ENCODE data around the gene SLC45A1.

Gene SLC45A1

GRCh38 chr1:8281843-8282509 is 35.9 kb upstream of the SLC45A1 start:
- peak overlapping the region; percentile 85 for H3K27ac Mint-ChIP-seq
- no peak for TF ChIP-seq CTCF (IDR thresholded peaks at IDR 0.05)
- H3K27me3 Mint-ChIP-seq (ENCODE audit: low read depth, poor library complexity): peaks cover 6% of the 10 kb centered on the region
- H3K9me3 Mint-ChIP-seq: peaks cover 7% of the 10 kb centered on the region
- peak overlapping the region; percentile 64 for H3K4me3 Mint-ChIP-seq
- DNase-seq: no peak
- H3K36me3 Mint-ChIP-seq (ENCODE audit: low read depth): no peaks in the 10 kb centered on the region
- peaks cover 35% of the 10 kb centered on the region for H3K4me1 Mint-ChIP-seq

- H3K9me3 Mint-ChIP-seq: peaks cover 7% of the 10 kb centered on the region
- H3K27ac Mint-ChIP-seq: peak overlapping the region; percentile 61
- peaks cover 34% of the 10 kb centered on the region for H3K4me1 Mint-ChIP-seq
- peak; percentile 10 for DNase-seq
- H3K4me3 Mint-ChIP-seq: peak overlapping the region; percentile 23
- TF ChIP-seq CTCF (IDR thresholded peaks at IDR 0.05): no peak
- H3K27me3 Mint-ChIP-seq (ENCODE audit: low read depth, poor library complexity): peaks cover 6% of the 10 kb centered on the region
- no peaks in the 10 kb centered on the region for H3K36me3 Mint-ChIP-seq (ENCODE audit: low read depth)
Measured at GRCh38 chr1:8283058-8283884, 34.6 kb upstream of the SLC45A1 start.

DNA sequence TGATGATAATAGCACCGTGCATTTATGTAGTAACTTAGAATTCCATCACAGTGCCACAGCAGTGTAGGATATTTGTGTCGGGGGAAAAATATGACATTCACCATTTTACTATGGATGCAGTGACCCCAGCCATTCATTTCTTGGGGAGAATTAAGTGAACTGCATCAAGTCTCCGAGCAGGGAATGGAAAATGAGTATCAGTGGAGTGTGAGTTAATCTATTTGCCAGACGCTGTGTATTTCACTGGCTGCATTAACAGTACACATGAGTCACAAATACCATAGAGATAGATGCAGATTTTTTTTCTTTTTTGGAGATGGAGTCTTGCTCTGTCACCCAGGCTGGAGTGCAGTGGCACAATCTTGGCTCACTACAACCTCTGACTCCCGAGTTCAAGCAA is 33.8 kb upstream of the SLC45A1 start:
- H3K4me3 Mint-ChIP-seq: no peak overlapping the region
- H3K4me1 Mint-ChIP-seq: peaks cover 34% of the 10 kb centered on the region
- peaks cover 7% of the 10 kb centered on the region for H3K9me3 Mint-ChIP-seq
- H3K36me3 Mint-ChIP-seq (ENCODE audit: low read depth): no peaks in the 10 kb centered on the region
- peaks cover 3% of the 10 kb centered on the region for H3K27me3 Mint-ChIP-seq (ENCODE audit: low read depth, poor library complexity)
- TF ChIP-seq CTCF (IDR thresholded peaks at IDR 0.05): no peak
- no peak for DNase-seq
- H3K27ac Mint-ChIP-seq: no peak overlapping the region

DNA sequence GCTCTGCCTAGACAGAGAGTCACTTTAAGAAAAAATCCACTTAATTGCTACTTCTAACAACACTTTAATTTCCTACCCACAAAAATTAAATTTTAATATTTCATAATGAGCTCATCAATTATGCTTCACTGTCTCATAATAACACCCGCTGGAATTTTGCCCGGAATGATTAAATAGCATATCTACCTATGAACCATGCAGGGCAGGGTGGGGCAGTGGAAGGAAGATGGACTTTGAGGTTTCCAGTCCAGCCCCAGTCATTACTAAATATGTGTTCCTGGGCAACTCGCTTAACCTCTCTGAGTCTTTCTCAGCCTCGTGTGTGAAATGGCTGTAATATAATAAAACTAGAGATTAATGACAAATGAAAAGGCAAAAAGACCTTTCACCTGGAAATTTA is 32.8 kb upstream of the SLC45A1 start:
- DNase-seq: no peak
- H3K27ac Mint-ChIP-seq: no peak overlapping the region
- H3K4me1 Mint-ChIP-seq: peaks cover 34% of the 10 kb centered on the region
- TF ChIP-seq CTCF (IDR thresholded peaks at IDR 0.05): no peak
- no peaks in the 10 kb centered on the region for H3K36me3 Mint-ChIP-seq (ENCODE audit: low read depth)
- H3K27me3 Mint-ChIP-seq (ENCODE audit: low read depth, poor library complexity): peaks cover 3% of the 10 kb centered on the region
- H3K4me3 Mint-ChIP-seq: no peak overlapping the region
- peaks cover 7% of the 10 kb centered on the region for H3K9me3 Mint-ChIP-seq

DNA sequence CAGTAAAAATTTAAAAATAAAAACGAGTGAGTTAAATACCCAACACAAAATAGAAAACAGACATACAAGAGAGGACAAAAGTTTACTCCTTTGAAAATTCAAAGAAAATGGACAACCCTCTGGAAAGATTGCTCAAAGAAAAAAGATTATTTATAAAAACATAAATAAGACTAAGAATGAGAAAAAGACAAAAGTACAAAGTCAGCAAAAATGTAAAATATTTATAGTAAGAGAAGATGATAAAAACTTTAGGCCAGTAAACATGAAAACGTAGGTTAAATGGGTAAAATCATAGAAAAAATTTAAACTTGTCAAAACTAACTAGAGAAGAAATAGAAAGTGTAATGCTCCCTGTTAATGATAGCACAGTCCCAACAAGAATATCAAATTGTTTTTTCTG is 31.9 kb upstream of the SLC45A1 start:
- no peak for TF ChIP-seq CTCF (IDR thresholded peaks at IDR 0.05)
- H3K36me3 Mint-ChIP-seq (ENCODE audit: low read depth): no peaks in the 10 kb centered on the region
- no peak overlapping the region for H3K27ac Mint-ChIP-seq
- peaks cover 3% of the 10 kb centered on the region for H3K27me3 Mint-ChIP-seq (ENCODE audit: low read depth, poor library complexity)
- H3K4me3 Mint-ChIP-seq: no peak overlapping the region
- peaks cover 3% of the 10 kb centered on the region for H3K9me3 Mint-ChIP-seq
- no peak for DNase-seq
- peaks cover 32% of the 10 kb centered on the region for H3K4me1 Mint-ChIP-seq

Data from nephron progenitor cell (in vitro differentiated cells).